SU-DHL-6 (cell line): ENCODE measurements around the gene PTPRA.

Experiments
- EZH2phosphoT487 ChIP-seq: fragments of 200-600 bp; sonication (generic), shearing (Covaris generic); conservative IDR thresholded peaks from 2 replicates; pipeline ENCODE4 v1.6.1; 2018; ENCODE audit warnings: mild to moderate bottlenecking, antibody characterized with exemption, low read length, moderate library complexity, mixed read lengths
- TF ChIP-seq, protein P1 (sequence below): fragments of 200-600 bp; sonication (generic); IDR thresholded peaks from one replicate; pipeline ENCODE4 v1.5.1; 2017; ENCODE audit warnings: antibody characterized with exemption, mild to moderate bottlenecking, low read length, moderate library complexity; ENCODE audit not compliant: insufficient read depth, poor library complexity, severe bottlenecking

- TF ChIP-seq, protein P1, sequence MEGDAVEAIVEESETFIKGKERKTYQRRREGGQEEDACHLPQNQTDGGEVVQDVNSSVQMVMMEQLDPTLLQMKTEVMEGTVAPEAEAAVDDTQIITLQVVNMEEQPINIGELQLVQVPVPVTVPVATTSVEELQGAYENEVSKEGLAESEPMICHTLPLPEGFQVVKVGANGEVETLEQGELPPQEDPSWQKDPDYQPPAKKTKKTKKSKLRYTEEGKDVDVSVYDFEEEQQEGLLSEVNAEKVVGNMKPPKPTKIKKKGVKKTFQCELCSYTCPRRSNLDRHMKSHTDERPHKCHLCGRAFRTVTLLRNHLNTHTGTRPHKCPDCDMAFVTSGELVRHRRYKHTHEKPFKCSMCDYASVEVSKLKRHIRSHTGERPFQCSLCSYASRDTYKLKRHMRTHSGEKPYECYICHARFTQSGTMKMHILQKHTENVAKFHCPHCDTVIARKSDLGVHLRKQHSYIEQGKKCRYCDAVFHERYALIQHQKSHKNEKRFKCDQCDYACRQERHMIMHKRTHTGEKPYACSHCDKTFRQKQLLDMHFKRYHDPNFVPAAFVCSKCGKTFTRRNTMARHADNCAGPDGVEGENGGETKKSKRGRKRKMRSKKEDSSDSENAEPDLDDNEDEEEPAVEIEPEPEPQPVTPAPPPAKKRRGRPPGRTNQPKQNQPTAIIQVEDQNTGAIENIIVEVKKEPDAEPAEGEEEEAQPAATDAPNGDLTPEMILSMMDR = no peak
- no peak for TF ChIP-seq EZH2phosphoT487
These were observed 140.9 kb downstream of the PTPRA start for GRCh38 chr20:3014179-3014578.
